ENCODE data around the gene MAPK8.

The MAPK8 gene

DNA sequence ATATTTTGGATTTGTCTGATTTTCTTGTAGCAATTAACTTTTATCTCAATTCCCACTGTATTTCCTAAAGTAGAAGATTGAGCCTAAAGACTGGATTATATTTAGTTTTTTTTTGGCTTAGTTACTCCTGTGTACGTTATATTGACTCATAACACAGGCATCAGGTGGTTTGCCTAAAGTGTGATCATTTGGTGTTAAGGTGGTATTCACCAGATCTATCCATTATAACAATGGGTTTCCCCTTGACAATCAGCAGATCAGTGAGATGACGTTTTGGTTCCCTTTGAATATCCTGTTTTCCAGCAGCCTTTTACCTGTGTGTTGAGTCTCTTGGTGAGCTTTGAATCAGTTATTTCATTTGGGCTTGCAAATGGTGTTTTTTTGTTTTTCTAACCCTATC is 18.1 kb downstream of the MAPK8 start:
- Histone ChIP-seq H3K4me3 (ENCODE audit: low read depth, low read length) (no peak overlapping the region), H3K9me3 (ENCODE audit: control insufficient read depth, low read length) (no peaks in the 10 kb centered on the region), H3K27me3 (ENCODE audit: control insufficient read depth, insufficient read depth, low read length) (no peaks in the 10 kb centered on the region), H2AFZ (no peak overlapping the region), H3K27ac (no peak overlapping the region), H3K36me3 (ENCODE audit: control insufficient read depth, insufficient read depth, low read length) (no peaks in the 10 kb centered on the region), H3K4me1 (no peaks in the 10 kb centered on the region), H3K79me2 (peaks cover 56% of the 10 kb centered on the region), H3K4me2 (ENCODE audit: low read length) (no peak overlapping the region), H3K9ac (no peak overlapping the region)
- TF ChIP-seq, protein P1, sequence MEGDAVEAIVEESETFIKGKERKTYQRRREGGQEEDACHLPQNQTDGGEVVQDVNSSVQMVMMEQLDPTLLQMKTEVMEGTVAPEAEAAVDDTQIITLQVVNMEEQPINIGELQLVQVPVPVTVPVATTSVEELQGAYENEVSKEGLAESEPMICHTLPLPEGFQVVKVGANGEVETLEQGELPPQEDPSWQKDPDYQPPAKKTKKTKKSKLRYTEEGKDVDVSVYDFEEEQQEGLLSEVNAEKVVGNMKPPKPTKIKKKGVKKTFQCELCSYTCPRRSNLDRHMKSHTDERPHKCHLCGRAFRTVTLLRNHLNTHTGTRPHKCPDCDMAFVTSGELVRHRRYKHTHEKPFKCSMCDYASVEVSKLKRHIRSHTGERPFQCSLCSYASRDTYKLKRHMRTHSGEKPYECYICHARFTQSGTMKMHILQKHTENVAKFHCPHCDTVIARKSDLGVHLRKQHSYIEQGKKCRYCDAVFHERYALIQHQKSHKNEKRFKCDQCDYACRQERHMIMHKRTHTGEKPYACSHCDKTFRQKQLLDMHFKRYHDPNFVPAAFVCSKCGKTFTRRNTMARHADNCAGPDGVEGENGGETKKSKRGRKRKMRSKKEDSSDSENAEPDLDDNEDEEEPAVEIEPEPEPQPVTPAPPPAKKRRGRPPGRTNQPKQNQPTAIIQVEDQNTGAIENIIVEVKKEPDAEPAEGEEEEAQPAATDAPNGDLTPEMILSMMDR (IDR thresholded peaks at IDR 0.05), result no peak

DNA sequence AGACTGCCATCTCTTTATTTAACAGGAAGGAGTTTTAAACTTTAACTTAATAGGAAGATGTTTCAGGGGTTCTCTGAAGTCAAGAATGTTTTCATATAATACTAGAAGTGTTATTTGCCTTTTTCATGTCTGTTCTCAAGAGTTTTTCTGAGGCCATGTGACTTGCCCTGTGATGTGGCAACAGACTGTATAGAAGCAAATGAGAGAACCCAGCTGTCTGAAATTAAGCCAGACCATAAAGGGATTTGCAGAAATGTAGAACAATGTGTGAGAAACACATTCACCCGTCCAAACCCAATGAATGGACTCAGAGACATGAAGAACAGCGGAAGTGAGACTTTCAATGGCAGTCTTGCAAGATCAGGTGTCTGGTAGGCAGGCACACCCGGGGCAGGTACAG is 23.8 kb downstream of the MAPK8 start:
- no peaks in the 10 kb centered on the region for H3K4me1 ChIP-seq
- peaks cover 63% of the 10 kb centered on the region for H3K79me2 ChIP-seq
- H3K4me2 ChIP-seq (ENCODE audit: low read length), result no peak overlapping the region
- H2AFZ ChIP-seq, result no peak overlapping the region
- TF ChIP-seq, protein P1 (IDR thresholded peaks at IDR 0.05), result no peak
- H3K9me3 ChIP-seq (ENCODE audit: control insufficient read depth, low read length), result no peaks in the 10 kb centered on the region
- H3K4me3 ChIP-seq (ENCODE audit: low read depth, low read length), result no peak overlapping the region
- H3K27me3 ChIP-seq (ENCODE audit: control insufficient read depth, insufficient read depth, low read length), result no peaks in the 10 kb centered on the region
- H3K27ac ChIP-seq, result no peak overlapping the region
- H3K9ac ChIP-seq, result no peak overlapping the region
- no peaks in the 10 kb centered on the region for H3K36me3 ChIP-seq (ENCODE audit: control insufficient read depth, insufficient read depth, low read length)

DNA sequence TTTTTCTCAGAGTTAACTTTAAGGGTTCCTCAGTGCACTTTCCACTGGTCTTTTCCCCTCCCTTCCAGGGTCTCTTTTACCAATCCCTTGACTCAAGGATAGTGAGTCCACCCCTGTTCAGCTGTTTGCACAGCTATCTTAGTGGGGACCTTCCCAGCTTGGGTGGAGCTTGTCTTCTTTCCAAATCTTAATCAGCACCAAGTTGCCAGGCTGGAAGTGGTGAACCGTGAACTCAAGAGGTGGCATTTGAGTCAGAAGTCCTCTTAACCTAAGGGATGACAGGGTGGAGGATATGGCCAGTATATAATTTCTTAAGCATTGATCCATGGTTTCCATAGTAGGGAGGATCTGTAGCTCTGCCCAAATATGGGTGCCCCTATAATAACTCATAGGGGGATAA is 25.0 kb downstream of the MAPK8 start:
- Histone ChIP-seq H3K9me3 (ENCODE audit: control insufficient read depth, low read length) (no peaks in the 10 kb centered on the region), H3K4me1 (no peaks in the 10 kb centered on the region), H3K36me3 (ENCODE audit: control insufficient read depth, insufficient read depth, low read length) (no peaks in the 10 kb centered on the region), H3K27ac (no peak overlapping the region), H3K9ac (no peak overlapping the region), H3K4me2 (ENCODE audit: low read length) (no peak overlapping the region), H3K27me3 (ENCODE audit: control insufficient read depth, insufficient read depth, low read length) (no peaks in the 10 kb centered on the region), H3K79me2 (peaks cover 57% of the 10 kb centered on the region), H2AFZ (no peak overlapping the region), H3K4me3 (ENCODE audit: low read depth, low read length) (no peak overlapping the region)
- TF ChIP-seq, protein P1 (IDR thresholded peaks at IDR 0.05), result no peak

DNA sequence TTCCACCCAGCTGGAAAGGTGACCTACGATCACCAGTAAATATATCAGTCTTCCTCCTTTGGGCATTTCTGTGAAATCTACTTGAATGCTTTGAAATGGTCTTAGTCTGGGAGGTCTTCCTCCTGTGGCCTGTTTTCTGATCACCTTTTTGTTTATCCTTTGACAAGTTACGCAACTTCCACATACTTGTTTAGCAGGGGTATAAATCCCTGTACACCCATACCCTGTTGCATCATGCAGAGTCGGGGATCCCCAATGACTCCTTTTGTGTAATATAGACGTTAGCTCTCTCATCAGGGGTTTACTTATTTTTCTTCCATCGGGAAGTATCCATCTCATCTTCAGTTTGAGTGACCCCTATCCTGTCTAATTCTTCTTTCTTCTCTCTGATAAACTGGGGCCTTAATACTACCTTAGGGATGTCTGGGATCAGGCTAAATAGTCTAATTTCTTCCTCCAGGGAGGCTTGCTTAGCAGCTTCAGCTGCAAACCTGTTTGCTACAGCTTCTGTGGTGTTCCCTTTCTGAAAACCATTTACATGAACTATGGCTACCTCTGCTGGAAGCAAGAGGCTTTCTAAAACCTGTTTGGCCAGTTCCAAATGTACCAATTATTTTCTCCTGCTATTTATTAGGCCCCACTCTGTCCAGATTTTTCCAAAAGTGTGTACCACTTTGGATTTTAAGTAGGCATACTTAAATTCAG is 25.8 kb downstream of the MAPK8 start:
- TF ChIP-seq, protein P1 (IDR thresholded peaks at IDR 0.05), result no peak
- H3K27ac ChIP-seq, result no peak overlapping the region

DNA sequence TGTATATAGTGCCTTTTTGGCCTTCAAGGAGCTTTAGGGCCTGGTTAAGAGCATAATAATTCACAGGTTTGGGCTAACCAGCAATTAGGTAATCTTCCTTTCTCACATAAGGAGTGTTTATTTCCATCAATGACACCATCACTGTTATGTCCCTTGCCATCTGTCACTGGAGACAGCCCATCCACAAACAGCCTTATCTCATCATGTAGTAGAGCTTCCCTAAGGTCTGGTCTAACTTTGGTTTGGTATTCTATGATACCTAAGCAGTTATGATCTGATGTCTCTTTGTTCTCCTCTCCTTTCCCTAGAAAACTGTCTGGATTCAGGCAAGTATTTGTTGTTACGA is 26.4 kb downstream of the MAPK8 start:
- H2AFZ ChIP-seq, result no peak overlapping the region
- H3K79me2 ChIP-seq, result peaks cover 55% of the 10 kb centered on the region
- no peak overlapping the region for H3K9ac ChIP-seq
- H3K36me3 ChIP-seq (ENCODE audit: control insufficient read depth, insufficient read depth, low read length), result no peaks in the 10 kb centered on the region
- no peaks in the 10 kb centered on the region for H3K9me3 ChIP-seq (ENCODE audit: control insufficient read depth, low read length)
- H3K4me3 ChIP-seq (ENCODE audit: low read depth, low read length), result no peak overlapping the region
- no peaks in the 10 kb centered on the region for H3K4me1 ChIP-seq
- TF ChIP-seq, protein P1 (IDR thresholded peaks at IDR 0.05), result no peak
- no peak overlapping the region for H3K27ac ChIP-seq
- H3K27me3 ChIP-seq (ENCODE audit: control insufficient read depth, insufficient read depth, low read length), result no peaks in the 10 kb centered on the region
- H3K4me2 ChIP-seq (ENCODE audit: low read length), result no peak overlapping the region

More for the DNA sequence above, 25.8 kb downstream of the MAPK8 start:
- Histone ChIP-seq H2AFZ (no peak overlapping the region), H3K4me3 (ENCODE audit: low read depth, low read length) (no peak overlapping the region), H3K4me2 (ENCODE audit: low read length) (no peak overlapping the region), H3K4me1 (no peaks in the 10 kb centered on the region), H3K27me3 (ENCODE audit: control insufficient read depth, insufficient read depth, low read length) (no peaks in the 10 kb centered on the region), H3K9ac (no peak overlapping the region), H3K9me3 (ENCODE audit: control insufficient read depth, low read length) (no peaks in the 10 kb centered on the region), H3K36me3 (ENCODE audit: control insufficient read depth, insufficient read depth, low read length) (no peaks in the 10 kb centered on the region), H3K79me2 (peaks cover 55% of the 10 kb centered on the region)

All from parathyroid adenoma (tissue), 2 donors.